Astrocyte (in vitro differentiated cells and primary cell): ENCODE measurements around the gene GTF2IRD1. TPM values are rescaled to one million over a fixed set of nuclear protein-coding genes. Genes with fewer than 3 reads are reported as not detected.

Source experiments
- DNase-seq: peaks from one replicate; pipeline ENCODE4 v3.0.0-alpha.2; 2010; ENCODE audit warnings: low read depth
- FAIRE-seq: peaks from 2 replicates; lab custom pipeline; 2011; peaks lifted over from hg19 to GRCh38; lab: Jason Lieb, UNC
- H2AFZ ChIP-seq: 2 replicates; pipeline ENCODE4 v1.6.0; 2012; ENCODE audit warnings: low read depth, low read length, inconsistent platforms
- H3K27ac ChIP-seq: 2 replicates; pipeline ENCODE4 v1.5.1; 2011; ENCODE audit warnings: low read depth, low read length, inconsistent platforms
- H3K27me3 ChIP-seq: 2 replicates; pipeline ENCODE4 v1.6.0; 2011; ENCODE audit warnings: low read length, inconsistent platforms; ENCODE audit not compliant: insufficient read depth
- H3K36me3 ChIP-seq: 2 replicates; pipeline ENCODE4 v1.5.1; 2011; ENCODE audit warnings: low read length, inconsistent platforms; ENCODE audit not compliant: insufficient read depth
- H3K4me1 ChIP-seq: 2 replicates; pipeline ENCODE4 v1.5.1; 2011; ENCODE audit warnings: low read length, inconsistent platforms; ENCODE audit not compliant: insufficient read depth
- H3K4me2 ChIP-seq: 2 replicates; pipeline ENCODE4 v1.6.0; 2012; ENCODE audit warnings: low read length, inconsistent platforms
- H3K4me3 ChIP-seq: 2 replicates; pipeline ENCODE4 v1.5.1; 2011; ENCODE audit warnings: low read depth, mild to moderate bottlenecking, low read length, inconsistent platforms; ENCODE audit not compliant: insufficient read depth
- H3K79me2 ChIP-seq: 2 replicates; pipeline ENCODE4 v1.6.0; 2012; ENCODE audit warnings: mild to moderate bottlenecking, low read length, inconsistent platforms; ENCODE audit not compliant: insufficient read depth
- H3K9ac ChIP-seq: 2 replicates; pipeline ENCODE4 v1.6.0; 2012; ENCODE audit warnings: mild to moderate bottlenecking, low read length, inconsistent platforms
- H3K9me3 ChIP-seq: 2 replicates; pipeline ENCODE4 v1.5.1; 2012; ENCODE audit warnings: low read depth, mild to moderate bottlenecking, low read length, inconsistent platforms; ENCODE audit not compliant: insufficient read depth
- H4K20me1 ChIP-seq: 2 replicates; pipeline ENCODE4 v1.6.0; 2012; ENCODE audit warnings: low read length, inconsistent platforms; ENCODE audit not compliant: insufficient read depth
- H3K27ac Mint-ChIP-seq: one replicate; pipeline ENCODE4 v1.8.0; 2021; ENCODE audit warnings: mild to moderate bottlenecking, mixed read lengths; ENCODE audit not compliant: unreplicated experiment
- H3K27me3 Mint-ChIP-seq: one replicate; pipeline ENCODE4 v1.8.0; 2021; ENCODE audit warnings: low read depth, mixed read lengths; ENCODE audit not compliant: unreplicated experiment
- H3K36me3 Mint-ChIP-seq: one replicate; pipeline ENCODE4 v1.8.0; 2021; ENCODE audit warnings: low read depth, mixed read lengths; ENCODE audit not compliant: unreplicated experiment
- H3K4me1 Mint-ChIP-seq: one replicate; pipeline ENCODE4 v1.8.0; 2021; ENCODE audit warnings: low read depth, mixed read lengths; ENCODE audit not compliant: unreplicated experiment
- H3K4me3 Mint-ChIP-seq: one replicate; pipeline ENCODE4 v1.8.0; 2021; ENCODE audit warnings: mild to moderate bottlenecking, moderate library complexity, mixed read lengths; ENCODE audit not compliant: unreplicated experiment
- H3K9me3 Mint-ChIP-seq: one replicate; pipeline ENCODE4 v1.8.0; 2021; ENCODE audit warnings: mild to moderate bottlenecking, mixed read lengths; ENCODE audit not compliant: unreplicated experiment
- EZH2 ChIP-seq: IDR thresholded peaks from 2 replicates; pipeline ENCODE4 v1.6.1; 2012; ENCODE audit warnings: mild to moderate bottlenecking, low read length, inconsistent platforms; ENCODE audit not compliant: insufficient read depth
- total RNA-seq: library from RNA; stranded (reverse); gene quantifications from 2 replicates; pipeline ENCODE4 v1.2.1, GENCODE V29; 2021
- TF ChIP-seq, protein P1 (sequence below): IDR thresholded peaks from 2 replicates; pipeline ENCODE4 v1.5.1; 2011; ENCODE audit warnings: low read depth, mild to moderate bottlenecking, inconsistent platforms, low read length, moderate library complexity; ENCODE audit not compliant: insufficient read depth

The GTF2IRD1 gene
- total RNA-seq, 1 donor from 2014 or later, result 19.3 TPM

DNA sequence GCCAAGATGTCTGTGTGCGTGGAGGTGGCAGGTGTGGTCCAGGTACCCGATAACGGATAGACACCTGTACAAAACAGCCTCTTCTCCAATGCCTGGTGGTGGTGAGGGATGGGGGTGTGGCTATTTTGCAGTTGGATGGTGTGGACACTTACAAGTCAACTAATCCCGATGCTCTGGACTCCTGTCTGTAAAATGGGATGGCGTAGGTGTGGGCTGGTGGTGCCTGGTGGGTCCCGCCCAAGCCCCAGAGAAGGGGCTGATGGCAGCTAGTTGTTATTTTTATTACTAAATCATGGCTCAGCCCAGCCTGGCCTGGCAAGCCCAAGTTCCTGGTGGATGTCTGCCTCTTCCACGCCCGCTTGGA, 22.3 kb downstream of the GTF2IRD1 start:
- Histone ChIP-seq H3K36me3 (no peaks in the 10 kb centered on the region), H3K9me3 (no peaks in the 10 kb centered on the region), H3K4me3 (no peak overlapping the region), H4K20me1 (peaks cover 43% of the 10 kb centered on the region), H2AFZ (no peak overlapping the region), H3K27me3 (no peaks in the 10 kb centered on the region), H3K27ac (no peak overlapping the region), H3K79me2 (peaks cover 75% of the 10 kb centered on the region), H3K9ac (no peak overlapping the region), H3K4me2 (no peak overlapping the region), H3K4me1 (peaks cover 48% of the 10 kb centered on the region)
- no peaks in the 10 kb centered on the region for H3K36me3 Mint-ChIP-seq
- H3K9me3 Mint-ChIP-seq, result no peaks in the 10 kb centered on the region
- no peak for TF ChIP-seq EZH2
- TF ChIP-seq, protein P1, sequence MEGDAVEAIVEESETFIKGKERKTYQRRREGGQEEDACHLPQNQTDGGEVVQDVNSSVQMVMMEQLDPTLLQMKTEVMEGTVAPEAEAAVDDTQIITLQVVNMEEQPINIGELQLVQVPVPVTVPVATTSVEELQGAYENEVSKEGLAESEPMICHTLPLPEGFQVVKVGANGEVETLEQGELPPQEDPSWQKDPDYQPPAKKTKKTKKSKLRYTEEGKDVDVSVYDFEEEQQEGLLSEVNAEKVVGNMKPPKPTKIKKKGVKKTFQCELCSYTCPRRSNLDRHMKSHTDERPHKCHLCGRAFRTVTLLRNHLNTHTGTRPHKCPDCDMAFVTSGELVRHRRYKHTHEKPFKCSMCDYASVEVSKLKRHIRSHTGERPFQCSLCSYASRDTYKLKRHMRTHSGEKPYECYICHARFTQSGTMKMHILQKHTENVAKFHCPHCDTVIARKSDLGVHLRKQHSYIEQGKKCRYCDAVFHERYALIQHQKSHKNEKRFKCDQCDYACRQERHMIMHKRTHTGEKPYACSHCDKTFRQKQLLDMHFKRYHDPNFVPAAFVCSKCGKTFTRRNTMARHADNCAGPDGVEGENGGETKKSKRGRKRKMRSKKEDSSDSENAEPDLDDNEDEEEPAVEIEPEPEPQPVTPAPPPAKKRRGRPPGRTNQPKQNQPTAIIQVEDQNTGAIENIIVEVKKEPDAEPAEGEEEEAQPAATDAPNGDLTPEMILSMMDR, result no peak
- peaks cover 14% of the 10 kb centered on the region for H3K4me1 Mint-ChIP-seq
- DNase-seq (no peak), FAIRE-seq (no peak)
- H3K27me3 Mint-ChIP-seq, result no peaks in the 10 kb centered on the region
- no peak overlapping the region for H3K4me3 Mint-ChIP-seq
- H3K27ac Mint-ChIP-seq, result no peak overlapping the region

DNA sequence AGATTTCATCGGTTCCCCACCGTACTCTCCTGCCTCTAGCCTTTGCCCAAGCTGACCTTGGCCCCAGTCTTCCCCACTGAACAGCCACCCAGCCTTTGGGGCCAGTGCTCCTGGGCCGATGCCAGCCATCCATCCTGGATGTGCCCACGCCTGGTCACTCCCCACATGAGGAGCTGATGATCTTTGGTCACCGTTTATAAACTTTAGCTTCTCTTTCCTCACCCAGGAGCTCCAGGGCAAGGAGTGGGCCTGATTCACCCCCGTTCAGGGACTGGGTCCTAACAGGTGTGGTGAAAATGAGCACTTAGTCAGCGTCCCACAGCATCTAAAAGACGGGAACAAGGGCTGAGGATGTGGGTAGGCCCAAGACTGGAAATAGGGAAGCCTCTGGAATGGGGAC, 22.9 kb downstream of the GTF2IRD1 start:
- peaks cover 39% of the 10 kb centered on the region for H4K20me1 ChIP-seq
- Mint-ChIP-seq H3K4me1 (peaks cover 21% of the 10 kb centered on the region), H3K27ac (peak overlapping the region; percentile 34), H3K36me3 (no peaks in the 10 kb centered on the region), H3K27me3 (no peaks in the 10 kb centered on the region), H3K9me3 (no peaks in the 10 kb centered on the region), H3K4me3 (no peak overlapping the region)
- H3K36me3 ChIP-seq, result no peaks in the 10 kb centered on the region
- no peak overlapping the region for H3K9ac ChIP-seq
- H3K79me2 ChIP-seq, result peaks cover 77% of the 10 kb centered on the region
- H3K4me2 ChIP-seq, result no peak overlapping the region
- H3K27ac ChIP-seq, result no peak overlapping the region
- TF ChIP-seq EZH2, result no peak
- TF ChIP-seq, protein P1, result no peak
- H3K4me3 ChIP-seq, result no peak overlapping the region
- H3K27me3 ChIP-seq, result no peaks in the 10 kb centered on the region
- H3K9me3 ChIP-seq, result no peaks in the 10 kb centered on the region
- FAIRE-seq (no peak), DNase-seq (no peak)
- H3K4me1 ChIP-seq, result peaks cover 55% of the 10 kb centered on the region
- H2AFZ ChIP-seq, result no peak overlapping the region

DNA sequence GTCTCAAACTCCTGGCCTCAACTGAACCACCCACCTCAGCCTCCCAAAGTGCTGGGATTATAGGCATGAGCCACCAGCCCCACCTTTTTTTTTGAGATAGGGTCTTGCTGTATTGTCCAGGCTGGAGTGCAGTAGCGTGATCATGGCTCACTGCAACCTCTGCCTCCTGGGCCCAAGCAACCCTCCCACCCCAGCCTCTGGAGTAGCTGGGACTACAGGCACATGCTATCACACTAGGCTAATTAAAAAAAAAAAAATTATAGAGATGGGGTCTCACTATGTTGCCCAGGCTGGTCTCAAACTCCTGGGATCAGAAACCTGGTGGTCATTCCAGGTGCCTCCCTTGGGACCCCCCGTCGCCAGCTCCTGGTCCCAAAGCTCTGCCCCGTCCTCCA, 25.0 kb downstream of the GTF2IRD1 start:
- DNase-seq (no peak), FAIRE-seq (no peak)
- Mint-ChIP-seq H3K4me1 (peaks cover 33% of the 10 kb centered on the region), H3K4me3 (no peak overlapping the region), H3K27ac (no peak overlapping the region), H3K36me3 (no peaks in the 10 kb centered on the region), H3K9me3 (no peaks in the 10 kb centered on the region), H3K27me3 (no peaks in the 10 kb centered on the region)
- Histone ChIP-seq H3K4me1 (peaks cover 74% of the 10 kb centered on the region), H3K9ac (peak overlapping the region; percentile 67), H4K20me1 (peaks cover 23% of the 10 kb centered on the region), H3K4me3 (no peak overlapping the region), H3K4me2 (peak overlapping the region; percentile 70), H3K27ac (peak overlapping the region; percentile 97), H3K79me2 (peaks cover 64% of the 10 kb centered on the region), H2AFZ (no peak overlapping the region), H3K9me3 (no peaks in the 10 kb centered on the region), H3K27me3 (no peaks in the 10 kb centered on the region), H3K36me3 (no peaks in the 10 kb centered on the region)
- TF ChIP-seq, protein P1, result no peak
- no peak for TF ChIP-seq EZH2
